Measurements from ENCODE around the gene CD160.

DNA sequence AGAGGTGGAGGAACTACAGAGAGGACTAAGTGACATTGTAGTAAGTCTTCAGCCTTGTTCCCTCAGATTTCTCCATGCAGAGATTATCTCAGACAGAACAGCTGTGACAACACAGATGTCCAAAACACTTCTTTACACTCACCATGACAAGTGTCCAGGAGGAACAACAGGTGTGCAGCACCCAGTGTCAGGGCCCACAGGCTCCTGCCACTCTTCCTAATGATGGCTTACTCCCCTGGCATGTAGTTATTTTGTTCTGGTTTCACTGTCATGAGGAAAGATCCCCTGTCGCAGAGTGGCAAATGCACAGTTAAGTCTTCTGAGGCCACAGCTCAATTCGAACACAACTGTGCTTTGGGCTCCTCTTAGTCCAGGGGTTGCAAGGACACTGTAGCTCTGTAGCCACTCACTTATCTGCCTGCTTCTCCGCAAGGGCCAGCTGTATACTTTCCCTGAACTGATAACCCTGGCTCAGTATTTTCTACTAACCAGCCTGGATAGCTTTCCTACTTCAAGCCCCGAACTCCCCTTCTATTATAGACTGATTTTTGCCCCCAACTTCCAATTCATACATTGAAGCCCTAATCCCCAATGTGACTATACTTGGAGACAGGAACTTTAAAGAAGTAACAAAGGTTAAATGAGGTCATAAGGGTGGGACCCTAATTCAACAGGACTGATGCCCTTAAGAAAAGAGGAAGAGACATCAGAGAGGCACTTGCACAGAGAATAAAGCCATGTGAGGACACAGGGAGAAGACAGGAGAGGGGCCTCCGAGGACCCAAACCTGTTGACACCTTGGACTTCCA is 23.3 kb upstream of the CD160 start:
- no peak for TF ChIP-seq CTCF (conservative IDR thresholded peaks at IDR 0.05; ENCODE audit: low read depth, low read length)
- TF ChIP-seq EZH2 (IDR thresholded peaks at IDR 0.05; ENCODE audit: borderline replicate concordance, low read depth, low read length, poor library complexity, severe bottlenecking), result no peak

Data from A673 (cell line).